ENCODE results near the gene DNAH17.

DNAH17 gene

GRCh38 chr17:78494696-78495330 lies 82.4 kb downstream of the DNAH17 start:
- no peak for DNase-seq (ENCODE audit: low spot score)

DNA sequence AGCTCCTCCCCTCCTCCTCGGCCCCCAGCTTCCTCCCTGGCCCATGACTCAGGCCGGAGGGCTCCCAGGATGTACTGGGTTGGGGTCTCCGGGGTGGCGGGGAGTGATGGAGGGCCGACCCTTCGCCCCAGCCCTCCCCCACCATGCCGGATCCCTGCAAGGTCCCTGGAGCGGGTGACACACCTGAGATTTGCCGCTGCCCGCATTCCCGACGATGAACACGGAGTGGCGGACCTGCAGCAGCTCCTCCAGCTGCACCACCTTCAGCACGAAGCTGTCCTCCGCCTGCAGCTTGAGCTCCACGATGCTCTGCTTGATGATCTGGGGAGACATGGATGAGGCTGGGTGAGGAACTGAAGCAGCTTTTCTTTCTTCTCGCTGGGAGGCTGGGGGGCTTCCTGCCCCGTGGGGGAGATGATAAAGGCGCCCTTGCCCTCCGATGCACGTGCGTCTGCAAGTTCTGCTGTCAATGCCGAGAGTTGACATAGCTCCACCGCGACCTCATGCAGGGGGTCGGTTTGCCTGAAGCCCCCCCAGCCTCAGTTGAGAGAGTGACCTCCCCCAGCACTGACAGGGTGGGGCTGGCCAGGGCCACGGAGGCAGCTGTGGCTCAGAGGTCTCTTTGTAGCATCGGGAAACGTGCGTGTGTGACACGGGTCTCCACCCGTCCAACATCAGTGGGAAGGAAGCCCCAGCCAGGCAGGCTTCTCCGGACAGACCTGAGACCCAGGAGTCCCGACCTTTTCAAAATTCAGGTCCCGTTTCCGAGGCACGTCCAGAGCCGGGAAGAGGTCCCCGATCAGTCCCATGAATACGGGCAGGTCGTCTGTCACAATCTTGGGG lies 83.1 kb downstream of the DNAH17 start:
- DNase-seq (ENCODE audit: low spot score), result no peak

- DNase-seq (ENCODE audit: low spot score), result no peak
Observed at GRCh38 chr17:78493450-78493849, 83.7 kb downstream of the DNAH17 start.

GRCh38 chr17:78492116-78492799 lies 84.9 kb downstream of the DNAH17 start:
- DNase-seq (ENCODE audit: low spot score), result no peak

DNA sequence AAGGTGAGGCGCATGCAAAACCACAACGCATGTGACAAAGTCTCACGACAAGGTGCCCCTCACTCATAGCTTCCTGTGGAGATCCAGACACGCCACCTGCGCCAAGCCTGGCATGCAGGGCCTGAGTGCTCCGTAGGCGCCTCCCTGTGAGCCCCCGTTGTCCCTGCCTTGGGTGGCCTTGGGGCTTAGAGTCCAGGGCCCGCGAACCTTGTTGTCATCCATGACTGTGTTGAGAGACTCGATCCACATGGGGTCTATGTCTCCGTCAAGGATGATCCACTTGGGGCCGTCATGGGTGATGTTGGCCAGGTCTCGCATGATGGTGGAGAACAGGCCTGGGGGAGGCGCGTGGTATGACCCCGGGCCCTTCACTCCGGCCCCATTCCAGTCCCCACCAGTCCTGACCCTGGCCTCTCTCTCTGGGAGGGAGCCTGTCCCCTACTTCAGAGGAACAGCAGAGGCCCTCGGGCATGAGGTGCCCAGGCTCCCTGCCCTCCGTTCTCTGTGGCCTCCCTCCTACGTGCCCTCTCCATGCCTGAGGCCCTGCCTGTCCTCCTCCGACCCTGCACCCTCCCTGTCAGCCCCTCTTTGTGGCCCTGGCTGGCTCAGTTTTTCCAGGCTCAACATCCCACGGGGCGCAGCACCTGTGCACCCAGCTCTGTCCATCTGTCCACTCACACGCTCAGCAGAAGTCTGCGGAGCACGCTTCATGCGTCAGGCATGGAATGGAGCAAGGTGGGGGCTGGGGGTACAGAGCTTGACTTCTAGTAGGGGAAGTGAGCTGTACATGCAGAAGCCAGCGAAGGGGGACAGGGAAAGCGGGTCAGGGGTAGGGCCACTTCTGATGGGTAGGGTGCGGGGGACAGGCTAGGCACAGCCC lies 85.7 kb downstream of the DNAH17 start:
- no peak for DNase-seq (ENCODE audit: low spot score)

- no peak for DNase-seq (ENCODE audit: low spot score)
Observed at GRCh38 chr17:78490673-78491072, 86.5 kb downstream of the DNAH17 start.

DNA sequence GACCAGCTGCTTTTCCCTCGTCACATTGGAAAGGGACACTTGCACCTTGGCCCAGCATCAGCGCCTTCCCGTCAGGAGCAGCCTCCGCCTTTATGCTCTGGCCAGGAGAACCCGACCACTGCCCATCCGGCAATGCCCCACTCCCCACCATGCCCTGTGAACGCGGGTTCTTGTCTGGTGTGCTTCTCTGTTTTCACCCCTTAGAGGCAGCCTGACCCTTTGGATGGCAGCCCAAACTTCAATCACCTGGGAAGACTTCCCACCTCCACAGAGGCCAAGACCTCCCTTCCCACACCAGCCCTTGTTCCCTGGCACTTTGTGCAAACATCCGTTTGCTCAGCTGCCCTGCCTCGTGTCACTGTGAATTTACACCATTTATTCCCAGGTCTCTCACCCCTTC lies 87.0 kb downstream of the DNAH17 start:
- DNase-seq (ENCODE audit: low spot score), result no peak

- DNase-seq (ENCODE audit: low spot score), result no peak
Observed at GRCh38 chr17:78488867-78489634, 88.1 kb downstream of the DNAH17 start.

- no peak for DNase-seq (ENCODE audit: low spot score)
Observed at GRCh38 chr17:78488156-78488555, 89.0 kb downstream of the DNAH17 start.

DNA sequence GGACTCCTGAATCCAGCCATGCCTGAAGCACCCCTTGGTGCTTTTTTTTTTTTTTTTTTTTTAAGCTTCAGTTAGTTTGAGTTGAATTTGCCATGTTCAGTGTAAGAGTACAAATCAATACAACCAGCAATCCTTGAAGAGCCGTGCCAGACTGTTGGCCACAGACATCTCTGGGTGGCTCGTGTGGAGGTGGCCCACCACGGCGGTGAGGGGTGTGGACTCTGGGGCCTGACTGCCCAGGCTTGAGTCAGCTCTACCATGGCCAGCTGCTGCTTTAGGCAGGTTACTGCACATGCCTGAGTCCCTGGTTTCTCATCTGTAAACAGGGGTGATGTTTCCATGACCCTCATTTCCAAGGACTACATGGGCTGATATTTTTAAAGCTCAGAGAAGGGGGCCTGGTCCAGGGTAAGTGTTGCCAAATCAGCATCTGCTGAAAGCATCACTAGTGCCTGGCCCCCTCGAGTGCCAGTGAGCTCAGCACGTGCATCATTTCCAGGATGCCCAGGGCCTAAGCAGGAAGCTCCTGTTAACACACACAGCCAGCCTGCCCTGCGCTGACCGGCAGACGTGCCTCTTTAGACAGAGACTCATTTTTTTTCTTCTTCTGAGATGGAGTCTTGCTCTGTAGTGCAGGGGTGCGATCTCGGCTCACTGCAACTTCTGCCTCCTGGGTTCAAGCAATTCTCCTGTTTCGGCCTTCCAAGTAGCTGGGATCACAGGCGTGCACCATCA lies 90.1 kb downstream of the DNAH17 start:
- no peak for DNase-seq (ENCODE audit: low spot score)

GRCh38 chr17:78486228-78486802 lies 90.9 kb downstream of the DNAH17 start:
- no peak for DNase-seq (ENCODE audit: low spot score)

DNA sequence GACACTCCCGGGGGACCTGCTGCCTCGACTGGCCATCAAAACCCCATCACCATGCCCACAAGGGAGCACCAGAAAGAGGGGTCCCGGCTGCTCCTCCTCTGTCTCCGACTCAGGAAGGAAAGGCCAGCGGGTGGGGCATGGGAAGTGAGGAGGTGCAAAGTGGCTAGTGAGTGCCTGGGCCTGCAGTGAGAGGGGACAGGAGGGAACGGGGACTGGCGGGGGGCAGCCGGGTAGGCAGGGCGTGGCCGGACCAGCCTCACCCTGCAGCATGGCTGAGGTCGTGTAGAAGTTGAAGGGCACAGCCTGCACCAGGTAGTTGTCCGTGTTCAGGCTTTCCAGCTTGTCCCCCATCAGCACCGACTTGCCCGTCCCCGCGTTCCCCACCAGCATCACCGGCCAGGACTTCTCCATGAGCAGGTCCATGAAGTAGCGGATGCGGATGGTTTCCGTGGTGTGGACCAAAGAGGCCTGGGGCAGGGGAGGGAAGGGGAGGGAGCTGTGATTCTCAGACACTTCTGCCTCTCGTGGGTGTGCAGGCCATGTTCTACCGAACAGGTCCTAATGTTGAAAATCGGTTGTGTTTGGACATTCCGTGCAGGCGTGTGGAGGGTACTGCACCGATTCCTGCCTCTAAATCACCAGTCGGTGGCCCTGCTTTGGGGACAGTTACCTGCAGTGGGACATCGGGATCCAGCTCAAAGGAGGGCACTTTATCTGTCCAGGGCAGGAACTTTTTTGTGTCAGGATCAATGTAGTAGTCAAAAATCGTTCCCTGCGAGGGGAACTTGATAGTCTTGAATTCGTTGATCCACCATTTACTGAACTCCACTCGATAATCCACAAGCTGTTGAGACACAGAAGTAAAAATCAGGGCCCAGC lies 91.7 kb downstream of the DNAH17 start:
- no peak for DNase-seq (ENCODE audit: low spot score)

DNA sequence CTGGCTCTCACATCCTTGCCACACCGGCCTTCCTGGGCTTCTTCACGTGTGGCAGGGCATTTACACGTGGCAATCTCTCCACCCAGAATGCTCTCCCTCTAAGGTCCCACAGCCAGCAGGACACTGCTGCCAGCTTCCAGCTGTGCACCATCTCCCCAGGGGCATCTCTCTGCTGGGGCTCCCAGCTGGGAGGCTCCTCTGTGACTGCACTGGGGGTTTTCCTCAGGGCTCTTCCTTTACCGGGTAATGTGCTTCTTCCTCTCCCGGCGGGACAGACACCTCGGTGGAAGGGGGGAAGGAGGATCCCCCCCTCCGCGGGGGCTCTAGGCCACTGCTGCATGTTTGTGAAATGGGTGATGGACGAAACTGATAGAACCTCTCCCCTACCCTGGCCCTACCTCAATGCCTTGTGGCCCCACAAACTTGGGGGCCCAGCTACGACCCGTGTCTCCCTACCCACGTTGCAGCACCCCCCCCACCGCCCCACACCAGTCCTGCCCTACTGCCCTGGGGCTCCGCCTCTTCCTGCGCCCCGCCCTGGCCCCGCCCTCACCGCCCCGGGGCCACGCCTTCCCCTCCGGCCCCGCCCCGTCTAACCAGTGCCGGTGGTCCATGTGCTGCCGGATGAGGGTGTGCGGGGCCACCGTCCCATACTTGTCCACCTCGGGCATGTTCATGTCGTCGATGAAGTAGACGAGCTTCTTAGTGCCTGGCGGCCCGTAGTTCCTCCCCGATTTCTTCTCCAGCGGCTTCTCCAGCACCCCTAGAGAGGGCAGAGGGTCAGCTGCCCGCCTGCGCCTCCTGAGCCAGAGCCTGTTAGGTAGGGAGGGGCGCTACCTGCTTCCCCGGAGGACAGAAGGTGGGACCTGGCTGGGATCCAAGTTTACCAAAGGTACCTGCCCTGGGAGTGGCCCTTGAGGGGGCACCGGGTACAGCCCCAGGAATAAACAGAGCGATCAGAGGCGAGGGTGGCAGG lies 92.6 kb downstream of the DNAH17 start:
- DNase-seq (ENCODE audit: low spot score), result peak; percentile 77

DNA sequence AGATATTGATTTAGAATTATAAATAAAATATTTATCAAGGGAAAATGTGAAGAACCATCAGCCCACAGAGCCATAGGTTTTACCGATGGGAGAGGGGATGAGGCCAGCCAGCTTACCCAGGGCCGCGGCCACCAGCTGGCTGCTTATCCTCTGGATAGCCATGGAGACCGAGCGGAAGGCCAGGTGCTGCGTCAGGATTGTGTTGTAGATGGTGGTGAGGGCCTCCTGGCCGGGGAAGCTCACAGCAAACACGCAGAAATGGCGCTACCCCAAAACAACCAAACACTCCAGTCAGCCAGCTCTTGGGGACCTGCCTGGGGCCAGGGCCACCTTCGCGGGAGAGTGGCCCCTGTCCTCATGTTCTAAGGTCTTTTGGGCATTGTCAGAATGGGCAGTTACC lies 97.8 kb downstream of the DNAH17 start:
- no peak for DNase-seq (ENCODE audit: low spot score)

GRCh38 chr17:78478757-78479297 lies 98.4 kb downstream of the DNAH17 start:
- no peak for DNase-seq (ENCODE audit: low spot score)

GRCh38 chr17:78477913-78478756 lies 99.1 kb downstream of the DNAH17 start:
- no peak for DNase-seq (ENCODE audit: low spot score)

- DNase-seq (ENCODE audit: low spot score), result no peak
Observed at GRCh38 chr17:78476973-78477372, 100.2 kb downstream of the DNAH17 start.

Measured in germinal center (tissue), 1 donor.